H1 (cell line): ENCODE data around the gene SLC25A21. TPM values are rescaled to one million over a fixed set of nuclear protein-coding genes. Genes with fewer than 3 reads are reported as not detected.

Experiments used
- CTCF ChIA-PET: fragments of 300-600 bp; sonication (Branson Sonifier 250); formaldehyde crosslinking; loops from one replicate; lab custom pipeline; 2021; ENCODE audit not compliant: partially characterized antibody; lab: Charles Lee
- POLR2A ChIA-PET: fragments of 300-600 bp; sonication (Branson Sonifier 250); formaldehyde crosslinking; loops from one replicate; lab custom pipeline; 2021; ENCODE audit warnings: inconsistent platforms; ENCODE audit not compliant: partially characterized antibody; lab: Charles Lee
- DNase-seq, 2 experiments: peaks; one replicate each; pipeline versions ENCODE4 v3.0.0 to v3.0.0-alpha.2; 2010 to 2022; ENCODE audit warnings: low spot score in 2 of 2, low read depth in 1 of 2, mixed read lengths in 1 of 2
- FAIRE-seq: peaks from 2 replicates; lab custom pipeline; 2011; peaks lifted over from hg19 to GRCh38; lab: Jason Lieb, UNC
- H2AFZ ChIP-seq: 2 replicates; pipeline ENCODE4 v1.8.1; 2012; ENCODE audit warnings: low read length, inconsistent platforms
- H2AK5ac ChIP-seq: 2 replicates; pipeline ENCODE4 v1.6.1; 2013; ENCODE audit warnings: low read depth, low read length
- H2BK120ac ChIP-seq: replicated peaks from 2 replicates; pipeline ENCODE3; 2013; ENCODE audit warnings: low read depth, low read length, inconsistent platforms
- H2BK12ac ChIP-seq: 2 replicates; pipeline ENCODE4 v1.6.1; 2013; ENCODE audit warnings: low read depth, low read length
- H2BK15ac ChIP-seq: 2 replicates; pipeline ENCODE4 v1.6.1; 2013; ENCODE audit warnings: low read length
- H2BK20ac ChIP-seq: 2 replicates; pipeline ENCODE4 v1.6.1; 2013; ENCODE audit warnings: low read length
- H2BK5ac ChIP-seq: 2 replicates; pipeline ENCODE4 v1.6.1; 2013; ENCODE audit warnings: low read depth, low read length
- H3K14ac ChIP-seq: 2 replicates; pipeline ENCODE4 v1.6.1; 2013; ENCODE audit warnings: inconsistent platforms; ENCODE audit not compliant: insufficient read length
- H3K18ac ChIP-seq: 2 replicates; pipeline ENCODE4 v1.6.1; 2013; ENCODE audit warnings: low read length; ENCODE audit errors: extremely low read depth
- H3K23ac ChIP-seq: 2 replicates; pipeline ENCODE4 v1.6.1; 2013; ENCODE audit warnings: inconsistent platforms; ENCODE audit not compliant: insufficient read length
- H3K23me2 ChIP-seq: 2 replicates; pipeline ENCODE4 v1.6.1; 2013; ENCODE audit warnings: low read depth, low read length
- H3K27ac ChIP-seq: 2 replicates; pipeline ENCODE4 v1.6.1; 2011; ENCODE audit warnings: low read depth, low read length, inconsistent platforms
- H3K27me3 ChIP-seq, 4 experiments: replicated peaks in 1 of 4; 1 replicate in 1 of 4; 2 replicates in 3 of 4; pipeline versions ENCODE4 v1.6.1 to v1.8.1; 2011 to 2013; ENCODE audit warnings: low read length in 3 of 4, mild to moderate bottlenecking in 3 of 4, inconsistent platforms in 2 of 4, mixed read lengths in 2 of 4, moderate library complexity in 1 of 4; ENCODE audit not compliant: control insufficient read depth in 3 of 4, insufficient read depth in 3 of 4; ENCODE audit errors: extremely low read depth in 1 of 4
- H3K36me3 ChIP-seq, 4 experiments: 2 replicates each; pipeline versions ENCODE4 v1.6.1 to v1.8.1; 2011 to 2013; ENCODE audit warnings: mild to moderate bottlenecking in 4 of 4, low read length in 3 of 4, moderate library complexity in 2 of 4, control low read depth in 1 of 4, inconsistent platforms in 1 of 4; ENCODE audit not compliant: insufficient read depth in 4 of 4, control insufficient read depth in 2 of 4
- H3K4ac ChIP-seq: replicated peaks from 2 replicates; pipeline ENCODE3; 2013; ENCODE audit warnings: low read length, low read depth, mixed read lengths, inconsistent platforms; ENCODE audit not compliant: insufficient read length
- H3K4me1 ChIP-seq, 4 experiments: replicated peaks in 1 of 4; 1 replicate in 1 of 4; 2 replicates in 3 of 4; pipeline versions ENCODE4 v1.6.1 to v1.8.1; 2011 to 2013; ENCODE audit warnings: low read length in 3 of 4, inconsistent platforms in 2 of 4, mixed read lengths in 1 of 4; ENCODE audit not compliant: insufficient read depth in 4 of 4, control insufficient read depth in 3 of 4
- H3K4me2 ChIP-seq, 2 experiments: 2 replicates each; pipeline versions ENCODE4 v1.6.1 to v1.8.1; 2011 to 2013; ENCODE audit warnings: low read depth in 2 of 2, low read length in 2 of 2, control low read depth in 1 of 2, inconsistent platforms in 1 of 2, mild to moderate bottlenecking in 1 of 2; ENCODE audit not compliant: insufficient read depth in 1 of 2
- H3K4me3 ChIP-seq, 4 experiments: fragments of 200-600, 300-600 bp in 1 of 4; sonication (generic), shearing (Covaris generic), sonication (Bioruptor Twin) in 1 of 4; 2 replicates each; pipeline versions ENCODE4 v1.5.1 to v1.8.1; 2011 to 2016; ENCODE audit warnings: low read length in 4 of 4, low read depth in 3 of 4, control low read depth in 2 of 4, inconsistent platforms in 2 of 4, mild to moderate bottlenecking in 2 of 4, mixed read lengths in 1 of 4, moderate library complexity in 1 of 4; ENCODE audit not compliant: insufficient read depth in 2 of 4; ENCODE audit errors: extremely low read depth in 1 of 4
- H3K56ac ChIP-seq: replicated peaks from 2 replicates; pipeline ENCODE3; 2013; ENCODE audit warnings: low read depth, mild to moderate bottlenecking, mixed read lengths, low read length, inconsistent platforms; ENCODE audit not compliant: insufficient read length
- H3K79me1 ChIP-seq: 2 replicates; pipeline ENCODE4 v1.6.1; 2013; ENCODE audit warnings: low read depth, low read length, control low read depth
- H3K79me2 ChIP-seq, 2 experiments: 2 replicates each; pipeline versions ENCODE4 v1.6.1 to v1.8.1; 2012 to 2013; ENCODE audit warnings: low read length in 2 of 2, mild to moderate bottlenecking in 2 of 2, inconsistent platforms in 1 of 2; ENCODE audit not compliant: insufficient read depth in 2 of 2, control insufficient read depth in 1 of 2
- H3K9ac ChIP-seq, 4 experiments: replicated peaks in 1 of 4; 1 replicate in 1 of 4; 2 replicates in 3 of 4; pipeline versions ENCODE4 v1.6.1 to v1.8.1; 2011 to 2013; ENCODE audit warnings: low read depth in 3 of 4, low read length in 3 of 4, control low read depth in 2 of 4, mild to moderate bottlenecking in 2 of 4, moderate library complexity in 2 of 4, inconsistent platforms in 1 of 4; ENCODE audit errors: extremely low read depth in 1 of 4
- H3K9me3 ChIP-seq, 2 experiments: 2 replicates each; pipeline versions ENCODE4 v1.6.1 to v1.8.1; 2012 to 2013; ENCODE audit warnings: mild to moderate bottlenecking in 2 of 2, moderate library complexity in 2 of 2, control low read depth in 1 of 2, inconsistent platforms in 1 of 2, low read depth in 1 of 2, low read length in 1 of 2, mixed read lengths in 1 of 2; ENCODE audit not compliant: insufficient read depth in 2 of 2
- H4K20me1 ChIP-seq, 2 experiments: replicated peaks in 1 of 2; 2 replicates each; pipeline versions ENCODE3 to v1.8.1; 2011 to 2013; ENCODE audit warnings: inconsistent platforms in 2 of 2, low read length in 2 of 2, mild to moderate bottlenecking in 1 of 2; ENCODE audit not compliant: insufficient read depth in 2 of 2, control insufficient read depth in 1 of 2
- H4K5ac ChIP-seq: 2 replicates; pipeline ENCODE4 v1.6.1; 2013; ENCODE audit warnings: low read length, low read depth, mixed read lengths, inconsistent platforms; ENCODE audit not compliant: insufficient read length
- H4K8ac ChIP-seq: 2 replicates; pipeline ENCODE4 v1.8.0; 2013; ENCODE audit warnings: mild to moderate bottlenecking, moderate library complexity, low read length, inconsistent platforms; ENCODE audit not compliant: insufficient read depth; ENCODE audit errors: extremely low read depth
- H4K91ac ChIP-seq: replicated peaks from 2 replicates; pipeline ENCODE3; 2013; ENCODE audit warnings: low read length, mixed read lengths, inconsistent platforms; ENCODE audit not compliant: insufficient read length
- ATF3 ChIP-seq: IDR thresholded peaks from 2 replicates; pipeline ENCODE4 v1.6.1; 2011; ENCODE audit warnings: low read depth, mild to moderate bottlenecking, low read length; ENCODE audit not compliant: insufficient read depth
- BACH1 ChIP-seq: IDR thresholded peaks from 2 replicates; pipeline ENCODE4 v1.6.1; 2012; ENCODE audit warnings: low read length, improper control_type of control experiment
- CHD1 ChIP-seq: IDR thresholded peaks from 2 replicates; pipeline ENCODE4 v1.6.1; 2012; ENCODE audit warnings: low read depth, low read length, improper control_type of control experiment
- CHD2 ChIP-seq: IDR thresholded peaks from 2 replicates; pipeline ENCODE4 v1.6.1; 2012; ENCODE audit warnings: low read length, improper control_type of control experiment
- CREB1 ChIP-seq: IDR thresholded peaks from 2 replicates; pipeline ENCODE4 v1.6.1; 2012; ENCODE audit warnings: inconsistent platforms
- MAFK ChIP-seq: IDR thresholded peaks from 2 replicates; pipeline ENCODE4 v1.6.1; 2012; ENCODE audit warnings: low read depth, mild to moderate bottlenecking, improper control_type of control experiment, low read length
- NRF1 ChIP-seq: IDR thresholded peaks from 2 replicates; pipeline ENCODE4 v1.6.1; 2011; ENCODE audit warnings: mild to moderate bottlenecking, low read depth, low read length, improper control_type of control experiment
- PHF8 ChIP-seq: fragments of 200-600 bp; sonication (generic); conservative IDR thresholded peaks from 2 replicates; pipeline ENCODE4 v1.7.1; 2012; ENCODE audit warnings: low read depth, mild to moderate bottlenecking, inconsistent platforms, low read length, moderate library complexity
- POLR2AphosphoS5 ChIP-seq: IDR thresholded peaks from 2 replicates; pipeline ENCODE4 v1.6.1; 2011; ENCODE audit warnings: low read depth, low read length
- RBBP5 ChIP-seq: IDR thresholded peaks from 2 replicates; pipeline ENCODE4 v1.7.1; 2012; ENCODE audit warnings: low read depth, mild to moderate bottlenecking, inconsistent platforms, low read length, moderate library complexity, borderline replicate concordance
- RFX5 ChIP-seq: IDR thresholded peaks from 2 replicates; pipeline ENCODE4 v1.6.1; 2011; ENCODE audit warnings: low read depth, low read length, improper control_type of control experiment, borderline replicate concordance
- SIX5 ChIP-seq: IDR thresholded peaks from 2 replicates; pipeline ENCODE4 v1.6.1; 2011; ENCODE audit warnings: mild to moderate bottlenecking, low read depth, low read length
- SP1 ChIP-seq: IDR thresholded peaks from 2 replicates; pipeline ENCODE4 v1.6.1; 2011; ENCODE audit warnings: low read depth, low read length
- SUZ12 ChIP-seq: fragments of 200-600 bp; sonication (generic); IDR thresholded peaks from 2 replicates; pipeline ENCODE4 v1.6.1; 2012; ENCODE audit warnings: mild to moderate bottlenecking, inconsistent platforms, low read length, moderate library complexity, mixed read lengths
- TAF1 ChIP-seq: IDR thresholded peaks from 2 replicates; pipeline ENCODE4 v1.6.1; 2011; ENCODE audit warnings: mild to moderate bottlenecking, low read depth, low read length
- YY1 ChIP-seq: IDR thresholded peaks from 2 replicates; pipeline ENCODE4 v1.6.1; 2011; ENCODE audit warnings: low read depth, mild to moderate bottlenecking, low read length
- ZNF274 ChIP-seq: IDR thresholded peaks from 2 replicates; pipeline ENCODE4 v1.7.0; 2012; ENCODE audit warnings: low read length, borderline replicate concordance; ENCODE audit errors: extremely low read depth
- WGBS, 2 experiments: shearing (Covaris generic) in 1 of 2; methylation state at CpG; one replicate each; pipeline versions ENCODE4 v1.1.6 to v1.1.7; 2013 to 2015; ENCODE audit warnings: low lambda C conversion rate in 2 of 2, mixed read lengths in 2 of 2, inconsistent platforms in 1 of 2, low coverage in 1 of 2, missing lambda C conversion rate in 1 of 2; ENCODE audit not compliant: insufficient replicate concordance in 2 of 2, insufficient coverage in 1 of 2, insufficient read length in 1 of 2; ENCODE audit errors: extremely low coverage in 1 of 2, missing lambda C conversion rate in 1 of 2; 5-methylcytosine and 5-hydroxymethylcytosine counted together
- polyA plus RNA-seq, 7 experiments: library from polyadenylated mRNA; depleted of rRNA in 3 of 7; stranded (reverse) in 5 of 7; unstranded in 2 of 7; fragments of >200 nt in 5 of 7; fragments of 200-250 nt in 2 of 7; gene quantifications; 1 replicate in 5 of 7; 2 replicates in 1 of 7; 4 replicates in 1 of 7; pipeline versions ENCODE4 v1.2.1 to v1.2.3, GENCODE V29; 2011 to 2013; ENCODE audit warnings: missing spikeins in 2 of 7, mixed read lengths in 2 of 7
- total RNA-seq: library from RNA; stranded (reverse); fragmentation: NEBNext Ultra II Directional; extraction: Animal tissue kit (Norgen Biotek cat#: 25700); gene quantifications from 2 replicates; pipeline ENCODE4 v1.2.1, GENCODE V29; 2021

SLC25A21 gene
- total and polyA plus RNA-seq, 2 of the 8 experiments (the other 6 are each of a cell fraction or from before 2014, with no cell fraction given): 6.9 to 15.7 TPM

GRCh38 chr14:37021390-37021789, 151.0 kb downstream of the SLC25A21 start:
- Histone ChIP-seq H3K9me3 (no peaks in the 10 kb centered on the region), H4K5ac (no peak overlapping the region), H4K8ac (no peak overlapping the region), H3K27me3 (no peaks in the 10 kb centered on the region), H2AK5ac (no peak overlapping the region), H3K23ac (no peak overlapping the region), H3K4me2 (no peak overlapping the region), H3K56ac (no peak overlapping the region), H4K91ac (no peak overlapping the region), H2AFZ (no peak overlapping the region), H3K23me2 (no peaks in the 10 kb centered on the region), H3K4ac (no peak overlapping the region), H3K4me3 (no peak overlapping the region), H3K9ac (no peak overlapping the region), H4K20me1 (no peaks in the 10 kb centered on the region), H3K14ac (no peak overlapping the region), H3K27ac (no peak overlapping the region), H2BK20ac (no peak overlapping the region), H3K36me3 (no peaks in the 10 kb centered on the region), H2BK120ac (no peak overlapping the region), H2BK12ac (no peak overlapping the region), H2BK15ac (no peak overlapping the region), H3K4me1 (no peaks in the 10 kb centered on the region), H3K79me1 (no peaks in the 10 kb centered on the region), H3K79me2 (no peaks in the 10 kb centered on the region), H3K18ac (no peak overlapping the region), H2BK5ac (no peak overlapping the region)
- WGBS, 2 experiments: 92% methylated on average over 1 of the region's 1 CpG; no CpG with 5 or more reads in 1 of the 2 experiments
- no peak for DNase-seq
- ChIA-PET POLR2A (no interaction called here), CTCF (interaction anchor here (0.6 to 0.9 kb wide), 2 partner anchors 129 to 184 kb away, joined by 3 read pairs; no protein-coding TSS in a partner anchor)
- FAIRE-seq: no peak
- TF ChIP-seq MAFK (no peak), YY1 (no peak), ATF3 (no peak), PHF8 (no peak), RBBP5 (no peak), SIX5 (no peak), BACH1 (no peak), ZNF274 (no peak), CHD2 (no peak), CHD1 (no peak), SP1 (no peak), TAF1 (no peak), RFX5 (no peak), NRF1 (no peak), CREB1 (no peak), POLR2AphosphoS5 (no peak), SUZ12 (no peak)
